ENCODE results near the gene INAVA.

DNA sequence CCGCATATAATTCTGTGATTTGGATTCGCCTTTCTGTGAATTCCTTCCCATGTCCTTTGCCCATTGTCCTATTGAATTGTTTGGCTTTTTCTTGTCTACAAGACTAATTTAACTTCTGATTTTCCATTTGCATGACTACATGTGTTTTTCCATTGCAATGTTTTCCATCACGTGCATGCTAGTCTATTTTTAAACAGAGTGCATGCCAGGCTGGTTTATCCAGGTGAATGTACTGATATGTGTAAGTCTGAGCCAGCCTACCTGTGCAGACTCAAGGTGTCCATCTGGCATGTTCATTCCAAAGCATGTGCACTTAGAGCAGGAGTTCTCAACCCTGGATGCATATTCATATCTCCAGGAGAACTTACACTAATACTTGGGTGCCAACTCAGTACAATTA, 59.7 kb downstream of the INAVA start:
- TF ChIP-seq, protein P1, sequence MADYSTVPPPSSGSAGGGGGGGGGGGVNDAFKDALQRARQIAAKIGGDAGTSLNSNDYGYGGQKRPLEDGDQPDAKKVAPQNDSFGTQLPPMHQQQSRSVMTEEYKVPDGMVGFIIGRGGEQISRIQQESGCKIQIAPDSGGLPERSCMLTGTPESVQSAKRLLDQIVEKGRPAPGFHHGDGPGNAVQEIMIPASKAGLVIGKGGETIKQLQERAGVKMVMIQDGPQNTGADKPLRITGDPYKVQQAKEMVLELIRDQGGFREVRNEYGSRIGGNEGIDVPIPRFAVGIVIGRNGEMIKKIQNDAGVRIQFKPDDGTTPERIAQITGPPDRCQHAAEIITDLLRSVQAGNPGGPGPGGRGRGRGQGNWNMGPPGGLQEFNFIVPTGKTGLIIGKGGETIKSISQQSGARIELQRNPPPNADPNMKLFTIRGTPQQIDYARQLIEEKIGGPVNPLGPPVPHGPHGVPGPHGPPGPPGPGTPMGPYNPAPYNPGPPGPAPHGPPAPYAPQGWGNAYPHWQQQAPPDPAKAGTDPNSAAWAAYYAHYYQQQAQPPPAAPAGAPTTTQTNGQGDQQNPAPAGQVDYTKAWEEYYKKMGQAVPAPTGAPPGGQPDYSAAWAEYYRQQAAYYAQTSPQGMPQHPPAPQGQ (CRISPR knock-in tag; IDR thresholded peaks at IDR 0.05; ENCODE audit: borderline replicate concordance), result no peak
- TF ChIP-seq, protein P2, sequence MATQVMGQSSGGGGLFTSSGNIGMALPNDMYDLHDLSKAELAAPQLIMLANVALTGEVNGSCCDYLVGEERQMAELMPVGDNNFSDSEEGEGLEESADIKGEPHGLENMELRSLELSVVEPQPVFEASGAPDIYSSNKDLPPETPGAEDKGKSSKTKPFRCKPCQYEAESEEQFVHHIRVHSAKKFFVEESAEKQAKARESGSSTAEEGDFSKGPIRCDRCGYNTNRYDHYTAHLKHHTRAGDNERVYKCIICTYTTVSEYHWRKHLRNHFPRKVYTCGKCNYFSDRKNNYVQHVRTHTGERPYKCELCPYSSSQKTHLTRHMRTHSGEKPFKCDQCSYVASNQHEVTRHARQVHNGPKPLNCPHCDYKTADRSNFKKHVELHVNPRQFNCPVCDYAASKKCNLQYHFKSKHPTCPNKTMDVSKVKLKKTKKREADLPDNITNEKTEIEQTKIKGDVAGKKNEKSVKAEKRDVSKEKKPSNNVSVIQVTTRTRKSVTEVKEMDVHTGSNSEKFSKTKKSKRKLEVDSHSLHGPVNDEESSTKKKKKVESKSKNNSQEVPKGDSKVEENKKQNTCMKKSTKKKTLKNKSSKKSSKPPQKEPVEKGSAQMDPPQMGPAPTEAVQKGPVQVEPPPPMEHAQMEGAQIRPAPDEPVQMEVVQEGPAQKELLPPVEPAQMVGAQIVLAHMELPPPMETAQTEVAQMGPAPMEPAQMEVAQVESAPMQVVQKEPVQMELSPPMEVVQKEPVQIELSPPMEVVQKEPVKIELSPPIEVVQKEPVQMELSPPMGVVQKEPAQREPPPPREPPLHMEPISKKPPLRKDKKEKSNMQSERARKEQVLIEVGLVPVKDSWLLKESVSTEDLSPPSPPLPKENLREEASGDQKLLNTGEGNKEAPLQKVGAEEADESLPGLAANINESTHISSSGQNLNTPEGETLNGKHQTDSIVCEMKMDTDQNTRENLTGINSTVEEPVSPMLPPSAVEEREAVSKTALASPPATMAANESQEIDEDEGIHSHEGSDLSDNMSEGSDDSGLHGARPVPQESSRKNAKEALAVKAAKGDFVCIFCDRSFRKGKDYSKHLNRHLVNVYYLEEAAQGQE (IDR thresholded peaks at IDR 0.05; ENCODE audit: borderline replicate concordance in 1 of 2, low read depth in 1 of 2, low read length in 2 of 2), result no peak
- TF ChIP-seq NCOA5 (CRISPR knock-in tag; IDR thresholded peaks at IDR 0.05) (no peak), IRF2 (CRISPR knock-in tag; IDR thresholded peaks at IDR 0.05) (no peak), EZH2 (conservative IDR thresholded peaks at IDR 0.05; ENCODE audit: low read depth, low read length) (no peak), RELA (CRISPR knock-in tag; IDR thresholded peaks at IDR 0.05) (no peak), JUNB (CRISPR knock-in tag; IDR thresholded peaks at IDR 0.05; ENCODE audit: borderline replicate concordance) (no peak), SUZ12 (IDR thresholded peaks at IDR 0.05; ENCODE audit: low read depth, low read length) (no peak)
- TF ChIP-seq, protein P3, sequence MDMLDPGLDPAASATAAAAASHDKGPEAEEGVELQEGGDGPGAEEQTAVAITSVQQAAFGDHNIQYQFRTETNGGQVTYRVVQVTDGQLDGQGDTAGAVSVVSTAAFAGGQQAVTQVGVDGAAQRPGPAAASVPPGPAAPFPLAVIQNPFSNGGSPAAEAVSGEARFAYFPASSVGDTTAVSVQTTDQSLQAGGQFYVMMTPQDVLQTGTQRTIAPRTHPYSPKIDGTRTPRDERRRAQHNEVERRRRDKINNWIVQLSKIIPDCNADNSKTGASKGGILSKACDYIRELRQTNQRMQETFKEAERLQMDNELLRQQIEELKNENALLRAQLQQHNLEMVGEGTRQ (IDR thresholded peaks at IDR 0.05; ENCODE audit: low read depth, low read length), result no peak
- TF ChIP-seq, protein P3 (CRISPR knock-in tag; IDR thresholded peaks at IDR 0.05; ENCODE audit: borderline replicate concordance), result no peak
- TF ChIP-seq, protein P4, sequence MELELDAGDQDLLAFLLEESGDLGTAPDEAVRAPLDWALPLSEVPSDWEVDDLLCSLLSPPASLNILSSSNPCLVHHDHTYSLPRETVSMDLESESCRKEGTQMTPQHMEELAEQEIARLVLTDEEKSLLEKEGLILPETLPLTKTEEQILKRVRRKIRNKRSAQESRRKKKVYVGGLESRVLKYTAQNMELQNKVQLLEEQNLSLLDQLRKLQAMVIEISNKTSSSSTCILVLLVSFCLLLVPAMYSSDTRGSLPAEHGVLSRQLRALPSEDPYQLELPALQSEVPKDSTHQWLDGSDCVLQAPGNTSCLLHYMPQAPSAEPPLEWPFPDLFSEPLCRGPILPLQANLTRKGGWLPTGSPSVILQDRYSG (CRISPR knock-in tag; IDR thresholded peaks at IDR 0.05), result no peak
- TF ChIP-seq, protein P5, sequence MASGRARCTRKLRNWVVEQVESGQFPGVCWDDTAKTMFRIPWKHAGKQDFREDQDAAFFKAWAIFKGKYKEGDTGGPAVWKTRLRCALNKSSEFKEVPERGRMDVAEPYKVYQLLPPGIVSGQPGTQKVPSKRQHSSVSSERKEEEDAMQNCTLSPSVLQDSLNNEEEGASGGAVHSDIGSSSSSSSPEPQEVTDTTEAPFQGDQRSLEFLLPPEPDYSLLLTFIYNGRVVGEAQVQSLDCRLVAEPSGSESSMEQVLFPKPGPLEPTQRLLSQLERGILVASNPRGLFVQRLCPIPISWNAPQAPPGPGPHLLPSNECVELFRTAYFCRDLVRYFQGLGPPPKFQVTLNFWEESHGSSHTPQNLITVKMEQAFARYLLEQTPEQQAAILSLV (CRISPR knock-in tag; IDR thresholded peaks at IDR 0.05; ENCODE audit: borderline replicate concordance), result no peak
